ENCODE measurements around the gene GIPC3. TPM values are rescaled to one million over a fixed set of nuclear protein-coding genes. Genes with fewer than 3 reads are reported as not detected.
A peak's percentile ranks its signal among the peaks of the same experiment; 100 is the strongest.

The GIPC3 gene
- total RNA-seq, 2 experiments from 2014 or later, result 1.1 TPM

DNA sequence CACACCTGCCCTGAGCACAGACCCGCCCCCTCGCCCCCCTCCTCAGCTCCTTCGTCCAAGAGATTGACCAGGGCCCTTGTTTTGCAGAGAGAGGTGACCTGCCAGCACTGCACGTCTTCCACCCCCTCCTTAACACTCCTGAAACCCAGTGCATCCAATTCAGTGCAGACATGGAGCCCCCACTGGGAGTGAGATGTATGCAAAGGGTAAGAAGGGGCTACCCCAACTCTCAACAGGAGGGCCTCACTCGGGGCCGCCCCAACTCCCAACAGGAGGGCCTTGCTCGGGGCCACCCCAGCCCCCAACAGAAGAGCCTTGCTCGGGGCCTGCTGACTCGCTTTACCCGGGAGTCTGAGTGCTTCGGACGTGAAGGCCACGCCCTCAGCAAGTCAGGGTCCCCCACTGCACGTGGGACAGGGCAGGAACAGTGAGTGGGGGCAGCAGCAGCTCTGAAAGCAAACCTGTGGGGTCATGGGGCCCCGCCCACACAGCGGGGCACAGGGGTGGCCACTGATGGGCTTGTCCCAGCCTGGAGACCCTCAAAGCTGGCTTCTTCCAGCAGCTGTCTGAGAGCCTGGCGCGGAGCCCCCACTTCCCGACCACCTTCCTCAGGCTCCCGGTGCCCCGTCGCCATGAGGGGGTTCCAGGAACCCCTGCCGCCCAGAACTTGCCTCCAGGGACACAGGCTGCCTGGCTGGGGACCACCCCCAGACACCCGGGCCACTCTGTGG is 35.7 kb downstream of the GIPC3 start:
- Histone ChIP-seq H3K27me3 (ENCODE audit: control insufficient read depth in 1 of 2, insufficient read depth in 2 of 2, low read length in 2 of 2) (no peaks in the 10 kb centered on the region), H3K27ac (ENCODE audit: low read depth in 1 of 2, low read length in 2 of 2) (no peak overlapping the region), H3K36me3 (ENCODE audit: insufficient read depth, low read length) (peaks cover 48% of the 10 kb centered on the region), H3K4me1 (ENCODE audit: insufficient read depth, low read length) (peaks cover 35% of the 10 kb centered on the region), H3K9me3 (ENCODE audit: control insufficient read depth in 1 of 2, insufficient read depth in 1 of 2, low read length in 2 of 2) (no peaks in the 10 kb centered on the region), H3K4me3 (ENCODE audit: low read length) (no peak overlapping the region)
- no peak for DNase-seq
- Mint-ChIP-seq H3K27me3 (no peaks in the 10 kb centered on the region), H3K27ac (no peak overlapping the region), H3K4me1 (ENCODE audit: low read depth) (peaks cover 17% of the 10 kb centered on the region), H3K9me3 (no peaks in the 10 kb centered on the region), H3K4me3 (no peak overlapping the region), H3K36me3 (ENCODE audit: low read depth) (peaks cover 30% of the 10 kb centered on the region)
- ChIA-PET POLR2A (no interaction called here), CTCF (no interaction called here)
- TF ChIP-seq, protein P1, sequence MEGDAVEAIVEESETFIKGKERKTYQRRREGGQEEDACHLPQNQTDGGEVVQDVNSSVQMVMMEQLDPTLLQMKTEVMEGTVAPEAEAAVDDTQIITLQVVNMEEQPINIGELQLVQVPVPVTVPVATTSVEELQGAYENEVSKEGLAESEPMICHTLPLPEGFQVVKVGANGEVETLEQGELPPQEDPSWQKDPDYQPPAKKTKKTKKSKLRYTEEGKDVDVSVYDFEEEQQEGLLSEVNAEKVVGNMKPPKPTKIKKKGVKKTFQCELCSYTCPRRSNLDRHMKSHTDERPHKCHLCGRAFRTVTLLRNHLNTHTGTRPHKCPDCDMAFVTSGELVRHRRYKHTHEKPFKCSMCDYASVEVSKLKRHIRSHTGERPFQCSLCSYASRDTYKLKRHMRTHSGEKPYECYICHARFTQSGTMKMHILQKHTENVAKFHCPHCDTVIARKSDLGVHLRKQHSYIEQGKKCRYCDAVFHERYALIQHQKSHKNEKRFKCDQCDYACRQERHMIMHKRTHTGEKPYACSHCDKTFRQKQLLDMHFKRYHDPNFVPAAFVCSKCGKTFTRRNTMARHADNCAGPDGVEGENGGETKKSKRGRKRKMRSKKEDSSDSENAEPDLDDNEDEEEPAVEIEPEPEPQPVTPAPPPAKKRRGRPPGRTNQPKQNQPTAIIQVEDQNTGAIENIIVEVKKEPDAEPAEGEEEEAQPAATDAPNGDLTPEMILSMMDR (IDR thresholded peaks at IDR 0.05), result no peak
- intact Hi-C loops (cut with DNase I, micrococcal nuclease), result no loop called here
- no peak for ATAC-seq (ENCODE audit: poor library complexity)

DNA sequence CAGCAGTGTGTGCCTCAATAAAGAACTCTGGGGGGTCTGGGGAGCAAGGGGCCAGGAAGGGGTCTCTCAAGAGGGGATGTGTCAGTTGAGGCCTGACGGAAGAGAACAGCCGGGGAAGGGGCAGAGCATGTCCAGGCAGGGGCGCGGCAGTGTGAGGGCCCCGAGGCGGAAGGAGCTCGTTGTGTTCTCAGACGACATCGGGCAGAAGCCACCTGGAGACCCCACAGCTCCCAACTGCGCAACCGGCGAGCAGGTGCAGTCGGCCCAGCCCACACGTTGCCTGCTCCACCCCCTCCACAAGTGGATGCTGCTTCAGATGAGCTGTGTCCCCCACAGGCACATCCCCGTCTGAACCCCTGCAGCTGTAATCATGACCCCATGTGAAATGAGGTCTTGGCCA is 36.4 kb downstream of the GIPC3 start:
- Mint-ChIP-seq H3K36me3 (ENCODE audit: low read depth) (peaks cover 32% of the 10 kb centered on the region), H3K4me3 (no peak overlapping the region), H3K27me3 (no peaks in the 10 kb centered on the region), H3K9me3 (no peaks in the 10 kb centered on the region), H3K4me1 (ENCODE audit: low read depth) (peaks cover 22% of the 10 kb centered on the region), H3K27ac (no peak overlapping the region)
- no peak overlapping the region for H3K27ac ChIP-seq (ENCODE audit: low read depth in 1 of 2, low read length in 2 of 2)
- TF ChIP-seq, protein P1 (IDR thresholded peaks at IDR 0.05), result no peak
- peaks cover 40% of the 10 kb centered on the region for H3K4me1 ChIP-seq (ENCODE audit: insufficient read depth, low read length)
- intact Hi-C loops (cut with DNase I, micrococcal nuclease), result no loop called here
- DNase-seq (no peak), ATAC-seq (ENCODE audit: poor library complexity) (no peak)
- no peaks in the 10 kb centered on the region for H3K9me3 ChIP-seq (ENCODE audit: control insufficient read depth in 1 of 2, insufficient read depth in 1 of 2, low read length in 2 of 2)
- peaks cover 45% of the 10 kb centered on the region for H3K36me3 ChIP-seq (ENCODE audit: insufficient read depth, low read length)
- ChIA-PET POLR2A (no interaction called here), CTCF (no interaction called here)
- H3K4me3 ChIP-seq (ENCODE audit: low read length), result no peak overlapping the region
- H3K27me3 ChIP-seq (ENCODE audit: control insufficient read depth in 1 of 2, insufficient read depth in 2 of 2, low read length in 2 of 2), result no peaks in the 10 kb centered on the region

- H3K4me3 ChIP-seq (ENCODE audit: low read length), result no peak overlapping the region
- H3K4me1 ChIP-seq (ENCODE audit: insufficient read depth, low read length), result peaks cover 43% of the 10 kb centered on the region
- intact Hi-C loops (cut with DNase I, micrococcal nuclease), result no loop called here
- H3K4me1 Mint-ChIP-seq (ENCODE audit: low read depth), result peaks cover 27% of the 10 kb centered on the region
- no peaks in the 10 kb centered on the region for H3K9me3 Mint-ChIP-seq
- peak overlapping the region; percentile 45 for H3K4me3 Mint-ChIP-seq
- H3K36me3 Mint-ChIP-seq (ENCODE audit: low read depth), result peaks cover 32% of the 10 kb centered on the region
- H3K27me3 Mint-ChIP-seq, result no peaks in the 10 kb centered on the region
- no peak overlapping the region for H3K27ac ChIP-seq (ENCODE audit: low read depth in 1 of 2, low read length in 2 of 2)
- TF ChIP-seq, protein P1 (IDR thresholded peaks at IDR 0.05), result no peak
- no peak for ATAC-seq (ENCODE audit: poor library complexity)
- ChIA-PET CTCF (no interaction called here), POLR2A (interaction anchor here (1.0 kb wide), 1 partner anchor 17 kb away, joined by 3 read pairs; no protein-coding TSS in a partner anchor)
- H3K27me3 ChIP-seq (ENCODE audit: control insufficient read depth in 1 of 2, insufficient read depth in 2 of 2, low read length in 2 of 2), result no peaks in the 10 kb centered on the region
- no peaks in the 10 kb centered on the region for H3K9me3 ChIP-seq (ENCODE audit: control insufficient read depth in 1 of 2, insufficient read depth in 1 of 2, low read length in 2 of 2)
- no peak overlapping the region for H3K27ac Mint-ChIP-seq
- peaks cover 43% of the 10 kb centered on the region for H3K36me3 ChIP-seq (ENCODE audit: insufficient read depth, low read length)
- no peak for DNase-seq
Measured at GRCh38 chr19:3622224-3622623, 36.9 kb downstream of the GIPC3 start.

Data from CD4-positive, alpha-beta T cell (primary cell).